SK-N-MC (cell line): ENCODE measurements around the gene TKT.

Source experiments
- EZH2 ChIP-seq: fragments of 200-600 bp; sonication (generic); IDR thresholded peaks from one replicate; pipeline ENCODE4 v1.6.1; 2017; ENCODE audit warnings: antibody characterized with exemption
- POLR2AphosphoS5 ChIP-seq: IDR thresholded peaks from 2 replicates; pipeline ENCODE4 v1.6.1; 2012; ENCODE audit warnings: mild to moderate bottlenecking, low read depth, low read length, borderline replicate concordance

DNA sequence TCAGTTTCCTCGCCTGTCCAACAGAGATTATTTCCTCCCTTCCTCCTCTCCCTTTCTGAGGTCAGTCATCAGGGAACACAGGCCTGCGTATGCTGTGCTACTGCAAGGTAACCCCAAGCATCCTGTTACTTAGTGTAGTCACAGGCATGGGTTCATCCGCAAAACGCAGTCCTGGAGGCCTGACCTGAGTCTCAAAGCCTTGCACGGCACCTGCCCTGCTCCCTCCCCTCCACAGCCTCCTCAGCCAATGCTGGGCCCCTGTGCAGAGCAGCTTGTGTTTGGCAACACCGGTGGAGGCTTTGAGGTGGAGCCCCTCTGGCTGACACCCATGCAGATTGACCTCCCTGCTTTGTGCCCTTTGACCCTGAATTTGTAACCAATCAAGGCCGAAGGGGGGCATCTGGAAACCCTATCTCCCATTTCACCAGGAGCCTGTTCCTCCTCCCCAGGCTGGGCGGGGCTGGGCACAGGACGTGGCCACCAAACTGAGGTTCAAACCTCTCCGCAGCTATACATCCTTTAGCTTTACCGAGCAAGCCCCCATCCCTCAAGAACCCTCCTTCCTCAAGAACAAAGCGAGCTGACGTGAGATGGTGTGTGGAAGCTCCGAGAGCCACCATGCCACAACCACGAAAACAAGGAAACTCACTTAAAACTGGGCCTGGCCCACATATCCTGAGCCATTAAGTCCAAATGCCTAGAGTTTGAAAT is 21.5 kb downstream of the TKT start:
- TF ChIP-seq EZH2: no peak
- TF ChIP-seq POLR2AphosphoS5: no peak
